Hematopoietic multipotent progenitor cell treated with erythropoietin and hydrocortisone succinate and interleukin-3 and kit ligand, for 8 days (in vitro differentiated cells): Measurements from ENCODE around the gene C12orf54.
A peak's percentile ranks its signal among the peaks of the same experiment; 100 is the strongest.
"Not testable (repeated sequence)": the region's sequence is repeated elsewhere in the genome, so short reads cannot be mapped to it uniquely, and the experiment has no call there.

Source experiments
- DNase-seq: peaks from one replicate; pipeline ENCODE4 v3.0.0-alpha.2; 2015

Gene C12orf54

GRCh38 chr12:48512855-48513254 is 30.6 kb downstream of the C12orf54 start:
- DNase-seq: no peak

GRCh38 chr12:48514728-48515127 is 32.4 kb downstream of the C12orf54 start:
- no peak for DNase-seq

- DNase-seq: not testable (repeated sequence)
Observed at GRCh38 chr12:48520381-48520780, 38.1 kb downstream of the C12orf54 start.

- no peak for DNase-seq
Observed at GRCh38 chr12:48525332-48525731, 43.0 kb downstream of the C12orf54 start, which contains the start of gene OR8S1. Gene OR8S1, plus strand, starts transcription at chr12:48525632. Its CDS starts 0 bp downstream, at chr12:48525632.

GRCh38 chr12:48527891-48528670 is 45.8 kb downstream of the C12orf54 start:
- no peak for DNase-seq

- no peak for DNase-seq
Observed at GRCh38 chr12:48532601-48533000, 50.3 kb downstream of the C12orf54 start.

- no peak for DNase-seq
Observed at GRCh38 chr12:48536602-48537001, 54.3 kb downstream of the C12orf54 start.

- DNase-seq: peak; percentile 62
Observed at GRCh38 chr12:48542300-48542928, 60.1 kb downstream of the C12orf54 start.

- DNase-seq: no peak
Observed at GRCh38 chr12:48545833-48546469, 63.7 kb downstream of the C12orf54 start.
